ENCODE data around the gene IGSF21.
"Not testable (repeated sequence)": the region's sequence is repeated elsewhere in the genome, so short reads cannot be mapped to it uniquely, and the experiment has no call there.

The IGSF21 gene

DNA sequence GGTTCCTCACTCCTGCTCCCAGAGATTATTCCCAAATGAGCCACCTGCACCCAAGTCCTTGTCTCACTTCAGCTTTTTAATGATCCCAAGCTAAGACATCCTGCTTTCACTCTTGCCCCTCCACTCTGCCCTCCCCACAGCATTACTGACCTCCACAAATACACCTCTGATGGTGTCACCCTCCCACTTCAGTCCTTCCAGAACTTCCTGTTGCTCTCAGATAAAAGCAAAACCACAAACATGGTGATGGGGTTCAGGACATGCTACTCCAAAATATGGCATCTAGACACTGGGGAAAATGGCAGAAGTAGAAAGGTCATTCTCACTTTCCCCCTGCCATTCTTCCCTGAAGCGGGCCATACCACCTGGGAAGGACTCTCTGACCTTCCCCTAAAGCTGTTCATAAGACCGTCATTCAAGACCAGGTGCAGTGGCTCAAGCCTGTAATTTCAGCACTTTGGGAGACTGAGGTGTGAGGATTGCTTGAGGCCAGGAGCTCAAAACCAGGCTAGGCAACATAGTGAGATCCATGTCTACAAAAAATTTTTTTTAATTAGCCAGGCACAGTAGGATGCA, 307.4 kb downstream of the IGSF21 start:
- DNase-seq = no peak
- TF ChIP-seq POLR2A (IDR thresholded peaks at IDR 0.05; ENCODE audit: low read length) (no peak), GATA1 (IDR thresholded peaks at IDR 0.05; ENCODE audit: low read depth, low read length) (no peak)

DNA sequence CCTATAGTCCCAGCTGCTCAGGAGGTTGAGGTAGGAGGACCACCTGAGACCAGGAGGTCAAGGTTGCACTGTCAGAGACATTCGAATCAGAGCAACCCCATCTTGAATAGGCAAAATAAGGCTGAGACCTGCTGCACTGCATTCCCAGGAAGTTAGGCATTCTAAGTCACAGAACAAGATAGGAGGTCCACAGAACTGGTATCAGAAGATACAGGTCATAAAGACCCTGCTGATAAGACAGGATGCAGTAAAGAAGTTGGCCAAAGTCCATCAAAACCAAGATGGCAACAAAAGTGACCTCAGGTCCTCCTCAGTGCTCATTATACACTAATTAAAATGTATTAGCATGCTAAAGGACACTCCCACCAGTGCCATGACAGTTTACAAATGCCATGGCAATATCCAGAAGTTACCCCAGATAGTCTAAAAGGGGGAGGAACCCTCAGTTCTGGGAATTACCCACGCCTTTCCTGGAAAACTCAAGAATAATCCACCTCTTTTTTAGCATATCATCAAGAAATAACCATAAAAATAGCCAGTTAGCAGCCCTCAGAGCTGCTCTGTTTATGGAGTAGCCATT, 307.9 kb downstream of the IGSF21 start:
- TF ChIP-seq POLR2A (IDR thresholded peaks at IDR 0.05; ENCODE audit: low read length) (no peak), GATA1 (IDR thresholded peaks at IDR 0.05; ENCODE audit: low read depth, low read length) (no peak)
- peak; percentile 10 to 21 for DNase-seq

GRCh38 chr1:18416126-18416525, 308.5 kb downstream of the IGSF21 start:
- DNase-seq = not testable (repeated sequence)

GRCh38 chr1:18417316-18418269, 310.0 kb downstream of the IGSF21 start:
- DNase-seq = no peak
- no peak for TF ChIP-seq POLR2A (IDR thresholded peaks at IDR 0.05; ENCODE audit: low read length)
- TF ChIP-seq GATA1 (IDR thresholded peaks at IDR 0.05; ENCODE audit: low read depth, low read length) = no peak

- TF ChIP-seq GATA1 (IDR thresholded peaks at IDR 0.05; ENCODE audit: low read depth, low read length) = no peak
- no peak for TF ChIP-seq POLR2A (IDR thresholded peaks at IDR 0.05; ENCODE audit: low read length)
Observed at GRCh38 chr1:18419113-18419844, 311.7 kb downstream of the IGSF21 start.

DNA sequence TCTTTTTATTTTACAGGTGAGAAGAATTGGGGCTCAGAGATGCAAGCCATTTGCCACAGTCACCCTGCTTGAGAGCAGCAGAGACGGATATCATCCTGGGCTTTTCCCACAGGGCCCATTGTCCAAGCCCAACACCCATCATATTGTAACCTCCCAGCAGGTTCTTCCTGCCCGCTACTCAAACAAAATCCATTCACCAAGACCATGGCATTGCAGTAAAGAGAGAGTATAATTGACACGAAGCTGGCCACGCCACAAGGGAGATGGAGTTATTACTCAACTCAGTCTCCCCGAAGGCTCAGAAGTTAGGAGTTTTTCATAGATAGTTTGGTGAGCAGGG, 312.2 kb downstream of the IGSF21 start:
- no peak for DNase-seq
- TF ChIP-seq GATA1 (IDR thresholded peaks at IDR 0.05; ENCODE audit: low read depth, low read length) (no peak), POLR2A (IDR thresholded peaks at IDR 0.05; ENCODE audit: low read length) (no peak)

More at GRCh38 chr1:18419113-18419844, 311.7 kb downstream of the IGSF21 start:
- no peak for DNase-seq

DNA sequence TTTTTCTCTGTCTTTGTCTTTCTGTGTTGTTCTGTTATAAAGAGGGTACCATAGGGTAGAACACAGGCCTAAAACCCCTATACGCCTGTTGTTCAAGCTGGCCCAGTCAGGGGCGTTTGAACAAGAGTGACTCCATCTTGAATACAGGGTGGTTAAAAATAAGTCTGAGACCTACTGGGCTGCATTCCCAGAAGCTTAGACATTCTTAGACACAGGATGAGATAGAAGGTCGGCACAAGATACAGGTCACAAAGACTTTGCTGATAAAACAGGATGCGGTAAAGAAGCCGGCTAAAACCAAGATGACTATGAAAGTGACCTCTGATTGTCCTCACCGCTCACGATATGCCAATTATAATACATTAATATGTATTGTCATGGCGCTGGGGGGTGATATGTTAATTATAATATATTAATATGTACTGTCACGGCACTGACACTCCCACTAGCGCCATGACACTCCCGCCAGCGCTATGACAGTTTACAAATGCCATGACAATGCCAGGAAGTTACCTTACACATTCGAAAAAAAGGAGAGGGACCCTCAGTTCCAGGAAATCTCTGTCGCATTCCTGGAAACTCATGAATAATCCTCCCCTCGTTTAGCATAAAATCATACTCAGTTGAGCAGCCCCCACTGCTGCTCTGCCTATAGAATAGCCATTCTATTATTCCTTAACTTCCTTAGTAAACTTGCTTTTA, 314.6 kb downstream of the IGSF21 start:
- DNase-seq = no peak
- no peak for TF ChIP-seq POLR2A (IDR thresholded peaks at IDR 0.05; ENCODE audit: low read length)
- no peak for TF ChIP-seq GATA1 (IDR thresholded peaks at IDR 0.05; ENCODE audit: low read depth, low read length)

- TF ChIP-seq POLR2A (IDR thresholded peaks at IDR 0.05; ENCODE audit: low read length) = no peak
- TF ChIP-seq GATA1 (IDR thresholded peaks at IDR 0.05; ENCODE audit: low read depth, low read length) = no peak
- no peak for DNase-seq
Observed at GRCh38 chr1:18422954-18423353, 315.4 kb downstream of the IGSF21 start.

GRCh38 chr1:18426580-18426979, 319.0 kb downstream of the IGSF21 start:
- no peak for DNase-seq
- TF ChIP-seq POLR2A (IDR thresholded peaks at IDR 0.05; ENCODE audit: low read length) (no peak), GATA1 (IDR thresholded peaks at IDR 0.05; ENCODE audit: low read depth, low read length) (no peak)
